Right ventricle myocardium superior (tissue), 1 donor: ENCODE measurements around the gene MCU. TPM values are rescaled to one million over a fixed set of nuclear protein-coding genes. Genes with fewer than 3 reads are reported as not detected.
"Not testable (repeated sequence)": the region's sequence is repeated elsewhere in the genome, so short reads cannot be mapped to it uniquely, and the experiment has no call there.

ENCODE experiments used
- ATAC-seq: fragments of 200-7000 bp; cut with Tn5 transposase; one replicate; pipeline ENCODE4 v1.9.1; 2020; ENCODE audit warnings: mild to moderate bottlenecking; ENCODE audit not compliant: poor library complexity
- DNase-seq: peaks from one replicate; pipeline ENCODE4 v3.0.0-alpha.2; 2020
- intact Hi-C: fragments of 100-400 bp; cut with DNase I; formaldehyde crosslinking; loops from one replicate; pipeline ENCODE4 v1.11.2; 2022
- total RNA-seq: library from RNA; stranded (reverse); fragmentation: NEBNext Ultra II Directional; extraction: Animal tissue kit (Norgen Biotek cat#: 25700); gene quantifications from one replicate; pipeline ENCODE4 v1.2.1, GENCODE V29; 2021
- donor health status: DM: no; HTN: yes; CAD: no; lungs with severe emphysema.

MCU gene
- total RNA-seq, 1 donor from 2014 or later = 11.3 TPM

DNA sequence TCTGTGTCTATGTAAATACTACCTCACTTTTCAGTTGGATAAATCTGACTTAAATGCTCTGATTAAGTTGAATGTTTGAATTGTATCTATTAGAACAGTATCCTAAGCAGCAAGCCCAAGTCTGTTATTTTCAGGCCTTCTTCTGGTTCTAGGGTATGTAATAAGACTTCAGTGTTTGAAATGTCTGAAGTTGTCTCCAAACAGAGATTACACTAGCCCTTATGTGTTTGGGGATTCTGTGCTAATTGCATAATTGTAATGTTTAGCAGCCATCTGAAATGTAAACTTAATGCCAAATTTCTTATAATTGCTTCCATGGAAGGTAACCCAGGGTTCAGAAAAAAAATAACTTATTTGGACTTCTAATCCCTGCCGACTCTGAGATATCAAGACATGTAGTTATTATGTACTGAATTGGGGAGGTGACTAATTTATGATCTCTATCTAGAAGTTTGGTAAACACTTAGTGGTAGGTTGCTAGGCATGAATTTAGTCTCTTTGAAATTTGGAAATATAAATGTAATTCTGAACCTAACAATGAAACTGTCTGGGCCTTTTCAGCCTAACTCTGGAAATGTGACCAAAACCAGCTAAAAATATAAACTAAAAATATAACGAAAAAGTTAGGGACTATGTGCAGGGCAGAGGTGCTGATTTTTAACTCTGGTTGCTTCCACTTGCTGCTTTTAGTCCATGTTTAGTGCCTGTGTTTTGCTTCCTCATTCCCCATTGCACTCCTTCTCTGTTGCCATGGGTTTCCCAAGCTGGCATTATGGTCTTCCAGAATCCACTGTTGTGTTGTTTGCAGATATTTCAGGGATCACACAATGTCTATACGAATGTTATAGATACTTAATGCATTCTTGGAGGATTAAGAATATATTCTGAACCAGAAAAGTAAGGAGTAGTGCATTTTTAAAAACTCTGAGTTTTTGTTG is 54.8 kb downstream of the MCU start:
- ATAC-seq (no peak), DNase-seq (no peak)
- intact Hi-C loops = no loop called here

DNA sequence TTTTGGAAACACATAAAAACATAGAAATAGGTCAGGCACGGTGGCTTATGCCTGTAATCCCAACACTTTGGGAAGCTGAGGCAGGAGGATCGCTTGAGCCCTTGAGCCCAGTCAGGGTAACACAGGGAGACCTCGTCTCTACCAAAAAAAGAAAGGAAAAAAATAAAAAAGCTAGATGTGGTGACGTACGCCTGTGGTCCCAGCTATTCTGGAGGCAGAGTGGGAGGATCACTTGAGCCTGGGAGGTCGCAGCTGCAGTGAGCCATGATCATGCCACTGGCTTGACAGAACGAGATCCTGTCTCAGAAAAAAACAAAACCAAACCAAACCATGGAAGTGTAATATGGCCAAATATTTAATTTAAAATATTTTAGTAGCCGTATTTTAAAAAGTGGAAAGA is 55.6 kb downstream of the MCU start:
- no peak for DNase-seq
- intact Hi-C loops = no loop called here
- no peak for ATAC-seq

DNA sequence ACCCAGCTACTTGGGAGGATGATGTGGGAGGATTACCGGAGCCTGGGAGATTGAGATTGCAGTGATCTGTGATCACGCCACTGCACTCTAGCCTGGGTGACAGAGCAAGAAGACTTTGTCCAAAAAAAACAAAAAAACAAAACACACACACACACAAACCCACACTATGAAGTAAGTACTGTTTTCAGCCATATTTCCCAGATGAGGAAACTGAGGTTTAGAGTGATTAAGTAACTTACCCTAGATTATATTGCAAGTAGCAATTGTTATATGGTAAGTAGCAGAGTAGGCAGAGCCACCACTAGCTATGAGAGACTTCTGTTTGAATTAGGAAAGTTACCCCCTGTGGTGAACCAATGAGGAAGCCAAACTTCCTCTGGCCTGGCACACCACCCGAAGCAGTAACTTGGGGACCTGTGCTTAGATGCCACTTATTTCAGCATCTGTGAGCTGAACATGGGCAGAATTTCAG is 61.9 kb downstream of the MCU start:
- intact Hi-C loops = no loop called here
- no peak for ATAC-seq
- DNase-seq = no peak

DNA sequence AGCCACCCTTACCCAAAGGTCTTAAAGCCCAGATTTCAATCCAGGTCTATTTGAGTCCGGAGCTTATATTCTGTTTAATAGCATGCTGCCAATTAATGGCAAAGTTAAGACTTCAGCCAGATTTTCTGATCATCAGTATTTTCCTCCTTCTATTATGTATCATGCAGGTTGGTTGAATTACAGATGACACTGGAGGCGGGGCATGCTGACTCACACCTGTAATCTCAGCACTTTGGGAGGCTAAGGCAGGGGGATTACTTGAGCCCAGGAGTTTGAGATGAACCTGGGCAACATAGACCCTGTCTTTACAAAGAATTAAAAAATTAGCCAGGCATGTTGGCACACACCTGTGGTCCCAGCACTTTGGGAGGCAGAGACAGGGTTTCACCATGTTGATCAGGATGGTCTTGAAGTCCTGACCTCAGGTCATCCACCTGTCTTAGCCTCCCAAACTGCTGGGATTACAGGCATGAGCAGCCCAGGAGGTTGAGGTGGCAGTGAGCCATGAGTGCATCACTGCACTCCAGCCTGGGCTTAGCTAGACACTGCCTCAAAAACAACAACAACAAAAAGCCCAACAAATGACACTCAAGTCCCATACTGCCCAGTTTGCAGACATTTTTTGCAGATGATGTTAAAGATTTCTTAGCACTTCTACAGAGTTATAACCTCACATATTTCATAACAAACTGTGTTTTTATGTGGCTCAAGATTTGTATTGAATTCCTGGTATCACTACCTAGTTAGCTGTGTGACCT is 62.5 kb downstream of the MCU start:
- intact Hi-C loops = no loop called here
- DNase-seq (no peak), ATAC-seq (no peak)

DNA sequence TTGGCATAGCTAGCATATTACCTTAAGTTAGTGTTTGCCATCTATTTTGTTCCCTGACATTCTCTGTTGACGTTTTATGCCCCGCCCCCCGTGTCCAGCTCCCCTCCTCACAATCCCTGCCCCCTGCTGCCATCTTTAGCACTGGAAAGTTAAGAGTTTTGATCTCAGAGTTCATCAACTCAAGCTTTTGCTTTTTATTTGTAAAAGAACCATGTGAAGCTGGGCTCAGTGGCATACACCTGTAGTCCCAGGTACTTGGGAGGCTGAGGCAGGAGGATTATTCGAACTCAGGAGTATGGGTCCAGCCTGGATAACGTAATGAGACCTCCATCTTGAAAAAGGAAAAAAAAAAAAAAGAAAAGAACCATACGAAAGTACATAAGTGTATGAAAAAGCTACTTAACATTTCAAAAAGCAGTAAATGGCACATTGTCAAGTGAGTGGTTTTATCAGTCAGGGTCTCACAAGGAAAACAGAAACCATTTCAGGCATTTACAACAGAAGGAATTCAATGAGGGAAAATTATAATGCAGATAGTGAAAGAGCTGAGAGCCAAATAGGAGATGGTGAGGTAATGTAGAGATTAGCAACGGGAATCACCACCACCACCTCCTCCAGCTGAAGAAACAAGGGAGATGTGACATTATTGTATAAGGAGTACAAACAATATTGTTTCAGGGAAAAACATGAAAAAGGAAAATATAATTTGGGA is 64.9 kb downstream of the MCU start:
- intact Hi-C loops = no loop called here
- DNase-seq (no peak), ATAC-seq (no peak)

DNA sequence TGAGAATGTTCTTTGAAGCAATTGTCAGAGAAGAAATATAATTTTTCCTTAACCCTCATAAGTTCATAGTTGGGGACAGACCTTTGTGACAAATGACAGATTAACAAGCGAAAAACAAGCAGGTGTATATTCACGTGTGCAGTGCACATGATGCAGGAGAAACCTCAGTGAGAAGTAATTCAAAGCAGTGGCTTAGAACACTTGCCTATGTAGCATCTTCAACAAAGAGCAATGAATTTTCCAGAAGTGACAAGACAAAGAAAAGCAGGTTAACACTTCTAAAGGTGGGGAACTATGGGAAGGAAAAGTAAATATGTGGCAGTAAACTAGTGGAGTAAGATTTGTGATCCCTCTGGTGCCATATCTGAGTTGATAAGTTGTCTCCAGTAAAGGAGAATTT is 65.8 kb downstream of the MCU start:
- intact Hi-C loops = no loop called here
- DNase-seq (no peak), ATAC-seq (no peak)

DNA sequence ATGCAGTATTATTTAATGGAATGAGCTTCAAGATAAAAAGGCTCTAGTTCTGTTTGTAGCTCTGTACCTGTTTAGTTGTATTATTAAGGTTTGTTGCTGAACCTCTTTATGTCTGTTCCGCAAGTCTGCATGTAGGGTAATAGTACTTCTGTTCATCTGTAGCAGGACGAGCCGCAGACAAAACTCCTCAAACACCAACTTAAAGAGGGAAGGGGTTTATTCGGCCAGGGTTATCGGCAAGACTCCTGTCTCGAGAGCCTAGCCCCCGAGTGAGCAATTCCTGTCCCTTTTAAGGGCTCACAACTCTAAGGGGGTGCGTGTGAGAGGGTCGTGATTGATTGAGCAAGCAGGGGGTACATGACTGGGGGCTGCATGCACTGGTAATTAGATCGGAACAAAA is 67.0 kb downstream of the MCU start:
- ATAC-seq, DNase-seq, intact Hi-C loops: not testable (repeated sequence)

DNA sequence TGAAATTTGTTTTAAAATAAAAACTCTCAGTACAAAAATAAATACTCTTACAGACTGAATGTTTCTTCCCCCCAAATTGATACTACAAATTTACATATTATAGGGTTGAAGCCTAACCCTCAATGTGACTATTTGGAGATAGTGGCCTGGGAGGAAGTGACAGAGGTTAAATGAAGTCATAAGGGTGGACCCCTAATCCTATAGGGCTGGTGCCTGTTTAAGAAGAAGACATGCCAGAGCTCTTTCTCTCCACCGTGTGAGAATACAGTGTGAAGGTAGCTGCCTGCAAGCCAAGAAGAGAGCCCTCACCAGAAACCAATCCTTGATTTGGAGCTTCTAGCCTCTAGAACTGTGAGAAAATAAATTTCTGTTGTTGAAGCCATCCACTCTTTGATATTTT is 67.6 kb downstream of the MCU start:
- intact Hi-C loops = no loop called here
- no peak for DNase-seq
- no peak for ATAC-seq

DNA sequence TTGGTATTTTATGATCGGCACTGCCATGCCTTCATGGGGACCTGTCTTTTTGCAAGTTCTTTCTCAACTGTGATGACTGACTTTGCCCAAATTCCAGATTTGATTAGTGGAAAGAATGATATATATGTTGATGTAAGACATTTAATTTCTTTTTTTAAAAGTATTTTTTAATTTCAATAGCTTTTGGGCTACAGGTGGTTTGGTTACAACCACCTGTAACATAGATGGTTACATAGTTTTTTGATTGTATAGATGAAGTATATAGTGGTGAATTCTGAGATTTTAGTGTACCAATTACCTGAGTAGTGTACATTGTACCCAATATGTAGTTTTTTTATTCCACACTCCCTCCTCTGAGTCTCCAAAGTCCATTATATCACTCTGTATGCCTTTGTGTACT is 69.6 kb downstream of the MCU start:
- DNase-seq = no peak
- ATAC-seq = no peak
- intact Hi-C loops = no loop called here

DNA sequence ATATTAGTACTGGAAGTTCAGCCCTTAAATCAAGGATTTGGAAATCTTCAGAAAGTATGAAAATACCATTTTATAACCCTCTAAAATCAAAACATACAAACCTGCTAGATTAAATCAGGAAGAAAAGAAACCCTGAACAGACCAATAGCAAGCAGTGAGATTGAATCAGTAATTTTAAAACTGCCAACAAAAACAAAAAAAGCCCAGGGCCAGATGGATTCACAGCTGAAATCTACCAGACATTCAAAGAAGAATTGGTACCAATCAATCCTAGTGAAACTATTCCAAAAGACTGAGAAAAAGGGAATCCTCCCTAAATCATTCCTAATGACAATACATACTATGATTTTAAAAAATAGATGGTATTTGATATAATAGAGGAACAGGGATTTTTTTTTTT is 70.1 kb downstream of the MCU start:
- no peak for DNase-seq
- intact Hi-C loops = no loop called here
- no peak for ATAC-seq

DNA sequence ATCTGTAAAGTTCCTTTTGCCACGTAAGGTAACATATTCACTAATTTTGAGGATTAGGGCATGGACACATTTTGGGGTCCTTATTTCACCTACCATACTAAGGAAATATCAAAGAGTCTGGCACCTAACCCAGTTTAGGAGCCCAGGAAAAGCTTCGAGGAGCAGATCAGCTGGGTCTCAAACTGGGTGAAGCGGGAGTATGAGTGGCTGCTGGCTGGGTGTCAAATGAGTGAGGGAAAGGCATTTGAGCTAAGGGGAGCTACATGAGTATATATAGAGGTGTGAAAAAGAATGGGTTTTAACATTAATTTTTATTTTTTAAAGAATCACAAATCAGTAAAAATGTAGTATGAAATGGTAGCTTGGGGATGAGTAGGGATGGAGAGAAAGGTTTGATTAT is 71.3 kb downstream of the MCU start:
- no peak for ATAC-seq

DNA sequence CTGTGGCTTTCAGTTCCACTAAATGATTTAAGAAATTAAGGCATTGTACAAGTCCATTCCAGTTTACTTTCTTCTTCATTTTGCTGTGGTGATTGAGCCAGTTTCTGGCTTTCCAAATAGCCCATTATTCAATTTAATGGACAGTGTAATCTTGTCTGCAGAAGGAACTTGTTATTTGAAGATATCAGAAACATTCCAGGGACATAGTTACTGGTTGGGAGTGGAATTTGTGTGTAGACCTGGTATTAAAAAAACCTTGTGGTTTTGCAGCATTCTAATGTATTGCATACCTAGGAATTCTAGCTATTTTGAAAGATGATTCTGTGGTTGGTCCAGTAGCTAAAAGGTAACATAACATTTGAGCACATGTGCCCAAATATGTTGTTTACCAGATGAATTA is 72.2 kb downstream of the MCU start:
- no peak for ATAC-seq
- intact Hi-C loops = no loop called here
- no peak for DNase-seq

More for the DNA sequence above, 71.3 kb downstream of the MCU start:
- intact Hi-C loops = no loop called here
- DNase-seq = no peak

DNA sequence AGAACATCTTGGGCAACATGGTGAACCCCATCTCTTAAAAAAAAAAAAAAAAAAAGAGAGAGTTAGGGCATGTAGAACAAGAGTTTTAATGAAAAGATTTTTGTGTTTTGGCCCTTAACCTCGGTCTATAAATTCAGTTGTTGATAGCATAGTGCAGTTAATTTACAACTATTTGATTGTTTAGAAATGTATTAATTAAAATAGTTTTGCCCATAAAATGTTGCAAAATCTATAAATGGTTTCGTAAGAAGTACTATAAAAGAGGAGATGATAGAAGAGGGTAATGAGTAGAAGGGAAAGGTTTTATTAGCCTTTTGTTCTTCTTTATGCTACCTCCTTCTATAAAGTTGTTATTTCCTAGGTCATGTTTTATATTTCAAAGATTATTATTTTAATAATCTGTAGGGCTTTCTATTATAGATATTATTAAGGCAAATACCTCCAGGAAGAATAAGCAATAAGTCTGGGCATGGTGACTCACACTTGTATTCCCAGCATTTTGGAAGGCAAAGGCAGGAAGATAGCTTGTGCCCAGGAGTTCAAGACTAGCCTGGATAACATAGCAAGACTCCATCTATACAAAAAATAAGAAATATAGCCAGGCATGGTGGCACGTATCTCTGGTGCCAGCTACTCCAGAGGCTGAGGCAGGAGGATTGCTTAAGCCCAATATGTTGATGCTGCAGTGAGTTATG is 73.3 kb downstream of the MCU start:
- intact Hi-C loops = no loop called here
- DNase-seq (no peak), ATAC-seq (no peak)

DNA sequence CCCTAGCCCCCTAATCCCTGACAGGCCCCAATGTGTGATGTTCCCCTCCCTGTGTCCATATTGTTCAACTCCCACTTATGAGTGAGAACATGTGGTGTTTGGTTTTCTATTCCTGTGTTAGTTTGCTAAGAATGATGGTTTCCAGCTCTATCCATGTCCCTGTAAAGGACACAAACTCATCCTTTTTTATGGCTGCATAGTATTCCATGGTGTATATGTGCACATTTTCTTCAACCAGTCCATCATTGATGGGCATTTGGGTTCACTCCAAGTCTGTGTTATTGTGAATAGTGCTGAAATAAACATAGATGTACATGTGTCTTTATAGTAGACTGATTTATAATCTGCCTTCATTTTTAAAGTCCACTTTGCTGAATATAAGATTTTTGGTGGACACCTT is 79.3 kb downstream of the MCU start:
- DNase-seq, intact Hi-C loops, ATAC-seq: not testable (repeated sequence)

DNA sequence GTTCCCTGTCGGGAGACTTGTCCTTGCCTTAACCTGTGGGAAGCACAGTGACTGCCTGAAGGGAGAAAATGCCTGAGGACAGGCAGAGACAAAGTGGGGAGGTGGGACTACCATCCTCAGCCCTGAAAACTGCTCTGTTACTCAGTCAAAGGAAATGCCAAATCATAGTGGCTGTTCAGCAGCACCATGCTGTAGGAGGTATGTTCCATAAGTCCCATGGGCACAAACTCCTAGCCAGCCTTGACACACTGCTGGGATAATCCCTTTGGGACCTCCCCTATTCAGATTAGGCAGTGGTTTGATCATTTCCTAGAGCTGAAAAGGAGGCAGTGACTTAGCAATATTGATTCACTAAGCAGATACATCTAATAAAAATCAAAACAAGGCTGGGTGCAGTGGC is 80.1 kb downstream of the MCU start:
- no peak for DNase-seq
- ATAC-seq = no peak
- intact Hi-C loops = no loop called here

DNA sequence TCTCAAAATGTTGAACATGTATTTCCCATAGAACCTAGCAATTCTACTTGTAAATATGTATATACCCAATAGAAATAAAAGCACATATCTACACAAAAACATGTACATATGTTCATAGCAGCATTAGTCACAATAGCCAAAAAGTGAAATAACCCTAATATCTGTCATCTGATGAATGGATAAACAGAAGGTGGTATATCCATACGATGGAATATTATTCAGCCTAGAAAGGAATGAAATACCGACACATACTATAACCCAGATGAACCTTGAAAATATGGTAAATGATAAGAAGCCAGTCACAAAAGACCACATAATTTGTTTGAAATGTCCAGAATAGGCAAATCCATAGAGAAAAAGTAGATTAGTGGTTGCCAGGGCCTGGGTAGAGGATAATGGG is 87.9 kb downstream of the MCU start:
- intact Hi-C loops = no loop called here
- ATAC-seq (no peak), DNase-seq (no peak)

DNA sequence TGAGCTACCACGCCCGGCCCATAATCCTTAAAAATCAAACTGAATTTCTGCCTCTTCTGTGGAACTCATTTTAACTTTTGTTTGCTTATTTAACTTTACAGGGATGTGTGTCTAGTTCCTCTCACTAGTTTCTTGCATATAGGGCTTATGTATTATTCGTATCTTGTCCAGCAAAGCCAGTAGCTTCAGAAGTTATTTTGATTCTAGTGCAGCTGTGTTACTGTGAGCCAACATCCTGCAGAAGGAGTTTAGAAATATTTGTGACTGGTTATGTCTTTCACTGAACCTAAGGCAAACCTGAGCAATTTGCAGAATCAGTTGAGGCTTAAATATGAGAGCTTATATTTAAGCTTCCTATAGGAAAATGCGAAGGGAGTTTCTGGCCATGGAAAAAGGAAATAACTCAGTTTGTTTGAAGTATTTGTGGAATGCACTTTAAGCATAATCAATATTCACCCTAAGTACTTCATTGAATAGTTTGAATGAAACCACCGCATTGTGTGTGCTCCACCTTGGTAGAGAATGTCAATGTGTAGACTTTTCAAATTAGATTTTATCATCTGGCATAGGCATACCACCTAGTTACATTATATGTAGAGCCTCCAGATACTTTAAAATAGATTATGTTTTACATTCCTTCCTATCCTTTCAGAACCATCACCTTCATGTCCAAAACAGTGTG is 90.8 kb downstream of the MCU start:
- DNase-seq (no peak), ATAC-seq (no peak)
- intact Hi-C loops = no loop called here

DNA sequence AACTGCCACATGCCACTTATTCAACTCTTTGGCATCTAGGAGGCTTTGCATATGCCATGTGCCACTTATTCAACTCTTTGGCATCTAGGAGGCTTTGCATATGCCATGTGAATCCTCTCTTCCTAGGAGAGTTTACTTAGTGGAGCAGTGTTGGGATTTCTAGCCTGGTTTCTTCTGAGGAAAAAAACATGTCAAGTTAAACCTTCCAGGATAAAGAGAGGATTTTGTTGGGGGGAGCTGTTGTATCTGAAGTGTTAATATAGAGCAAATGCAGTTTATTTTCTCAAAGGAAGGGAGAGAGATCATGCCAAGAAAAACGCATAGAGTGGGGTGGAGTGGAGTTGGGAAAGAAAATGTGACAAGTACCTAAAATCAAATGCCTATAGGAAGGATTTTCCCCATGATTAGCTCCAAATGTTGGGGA is 91.5 kb downstream of the MCU start:
- ATAC-seq (no peak), DNase-seq (no peak)
- intact Hi-C loops = no loop called here
